Measurements from ENCODE around the gene CRLF3. TPM values are rescaled to one million over a fixed set of nuclear protein-coding genes. Genes with fewer than 3 reads are reported as not detected.
"Not testable (repeated sequence)": the region's sequence is repeated elsewhere in the genome, so short reads cannot be mapped to it uniquely, and the experiment has no call there.

The CRLF3 gene
- total RNA-seq, 2 donors from 2014 or later, result 46.1 to 46.7 TPM

DNA sequence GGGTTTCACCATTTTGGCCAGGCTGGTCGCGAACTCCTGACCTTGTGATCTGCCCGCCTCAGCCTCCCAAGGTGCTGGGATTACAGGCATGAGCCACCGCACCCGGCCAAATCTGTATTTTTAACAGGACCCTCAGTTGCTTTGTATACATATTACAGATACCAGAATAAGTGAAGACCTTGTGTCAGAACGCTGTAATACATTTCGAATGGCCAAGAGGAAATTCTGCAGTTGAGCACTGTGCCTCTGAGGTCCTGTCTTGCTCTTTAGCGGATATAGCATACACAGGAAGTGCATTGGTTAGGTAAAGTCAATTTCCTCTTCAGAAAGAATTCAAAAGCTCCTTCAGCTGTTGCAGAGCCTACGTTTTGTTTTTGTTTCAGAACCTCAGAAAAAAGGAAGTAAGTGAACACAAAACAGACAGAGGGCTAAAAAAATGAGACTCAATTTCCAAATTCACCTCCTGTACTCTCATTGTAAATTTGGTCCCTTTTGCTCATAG lies 15.7 kb downstream of the CRLF3 start:
- peak; percentile 95 for ATAC-seq
- Mint-ChIP-seq H3K27ac (peak overlapping the region; percentile 97), H3K4me3 (peak overlapping the region; percentile 86), H3K36me3 (ENCODE audit: low read depth) (peaks cover 2% of the 10 kb centered on the region), H3K4me1 (peaks cover 46% of the 10 kb centered on the region), H3K27me3 (no peaks in the 10 kb centered on the region)
- H3K9me3 ChIP-seq (ENCODE audit: control insufficient read depth, low read length, poor library complexity, severe bottlenecking), result no peaks in the 10 kb centered on the region
- no peak for DNase-seq

DNA sequence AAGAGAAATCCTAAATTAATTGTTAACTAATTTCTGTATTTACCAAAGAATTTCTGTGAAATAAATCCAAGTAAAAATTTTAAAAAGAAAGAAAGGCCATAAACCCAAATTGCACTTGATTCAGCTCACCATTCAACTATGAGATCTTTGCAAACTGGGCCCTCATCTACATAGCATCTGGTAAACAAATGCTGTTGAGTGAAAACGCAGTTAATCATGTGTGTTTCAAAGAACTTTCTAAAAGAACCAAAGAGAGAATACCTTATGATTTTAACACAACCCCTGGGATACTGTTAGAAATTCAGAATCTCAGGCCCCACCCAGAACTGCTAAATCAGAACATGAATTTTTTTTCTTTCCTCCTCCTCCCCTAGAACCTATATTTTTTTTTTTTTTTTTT lies 16.6 kb downstream of the CRLF3 start:
- Mint-ChIP-seq H3K4me3 (peak overlapping the region; percentile 21), H3K36me3 (ENCODE audit: low read depth) (peaks cover 4% of the 10 kb centered on the region), H3K4me1 (peaks cover 42% of the 10 kb centered on the region), H3K27me3 (no peaks in the 10 kb centered on the region), H3K27ac (peak overlapping the region; percentile 97)
- DNase-seq (no peak), ATAC-seq (no peak)
- no peaks in the 10 kb centered on the region for H3K9me3 ChIP-seq (ENCODE audit: control insufficient read depth, low read length, poor library complexity, severe bottlenecking)

DNA sequence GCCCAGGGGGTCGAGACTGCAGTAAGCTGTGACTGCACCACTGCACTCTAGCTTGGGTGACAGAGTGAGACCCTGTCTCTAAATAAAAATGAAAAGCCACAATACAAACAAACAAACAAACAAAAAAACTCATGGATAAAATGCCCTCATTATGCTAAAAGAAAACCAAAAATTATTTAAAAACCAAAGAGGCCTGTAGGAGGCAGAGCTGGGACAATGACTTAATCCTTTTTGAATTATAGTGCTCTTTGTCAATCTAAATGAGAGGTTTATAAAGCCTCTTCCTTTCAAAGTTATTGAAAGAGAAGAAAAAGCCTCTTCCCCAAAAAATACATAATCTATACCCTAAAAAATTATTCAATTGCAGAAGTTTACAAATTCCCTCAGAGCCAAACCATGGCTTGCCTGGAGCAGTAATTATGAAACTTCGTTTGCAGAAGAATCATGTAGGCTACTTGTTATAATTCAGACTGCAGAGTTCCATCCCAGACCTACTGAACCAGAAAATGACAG lies 18.5 kb downstream of the CRLF3 start:
- Mint-ChIP-seq H3K4me3 (no peak overlapping the region), H3K36me3 (ENCODE audit: low read depth) (peaks cover 10% of the 10 kb centered on the region), H3K27me3 (no peaks in the 10 kb centered on the region), H3K27ac (peak overlapping the region; percentile 97), H3K4me1 (peaks cover 42% of the 10 kb centered on the region)
- DNase-seq (no peak), ATAC-seq (no peak)
- no peaks in the 10 kb centered on the region for H3K9me3 ChIP-seq (ENCODE audit: control insufficient read depth, low read length, poor library complexity, severe bottlenecking)

DNA sequence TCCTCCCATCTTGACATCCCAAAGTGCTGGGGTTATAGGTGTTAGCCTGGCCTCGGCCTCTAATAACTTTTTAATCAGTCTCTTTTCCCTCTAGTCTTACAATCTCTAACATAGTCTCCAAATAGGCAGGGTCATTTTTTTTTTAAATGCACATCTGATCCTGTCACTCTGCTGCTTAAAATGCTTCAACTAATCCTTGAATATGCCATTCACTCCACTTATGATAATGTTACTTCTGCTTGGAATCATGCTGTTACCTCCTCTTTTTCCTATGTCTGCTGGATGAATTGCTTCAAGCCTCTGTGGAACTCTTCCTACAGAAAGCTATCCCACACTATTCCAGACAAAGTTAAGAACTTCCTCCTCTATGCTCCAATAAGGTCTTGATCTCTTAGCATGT lies 22.8 kb downstream of the CRLF3 start:
- Mint-ChIP-seq H3K27ac (peak overlapping the region; percentile 90), H3K4me3 (no peak overlapping the region), H3K36me3 (ENCODE audit: low read depth) (peaks cover 17% of the 10 kb centered on the region), H3K27me3 (no peaks in the 10 kb centered on the region), H3K4me1 (peaks cover 22% of the 10 kb centered on the region)
- H3K9me3 ChIP-seq (ENCODE audit: control insufficient read depth, low read length, poor library complexity, severe bottlenecking), result no peaks in the 10 kb centered on the region
- no peak for ATAC-seq
- DNase-seq, result no peak

DNA sequence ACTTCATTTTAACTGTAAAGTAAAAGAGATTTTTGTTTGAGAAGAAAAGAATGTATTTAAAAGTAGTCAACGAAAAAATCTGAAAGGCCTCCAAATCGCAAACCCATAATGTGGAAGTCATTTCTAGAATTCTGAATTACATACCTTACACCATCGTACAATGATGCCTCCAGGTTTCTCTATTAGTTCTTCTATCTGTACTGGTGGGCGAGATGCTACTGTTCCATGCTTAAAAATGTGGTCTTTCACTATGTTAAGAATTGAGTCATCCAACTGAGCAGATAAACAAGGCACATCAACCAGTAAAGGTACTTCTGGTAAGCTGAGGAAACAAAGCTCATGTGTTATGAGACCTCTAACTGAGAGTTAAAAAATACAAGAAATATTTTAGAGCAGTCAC lies 28.5 kb downstream of the CRLF3 start:
- Mint-ChIP-seq H3K4me3 (no peak overlapping the region), H3K27ac (peak overlapping the region; percentile 41), H3K4me1 (peaks cover 6% of the 10 kb centered on the region), H3K27me3 (no peaks in the 10 kb centered on the region), H3K36me3 (ENCODE audit: low read depth) (peaks cover 10% of the 10 kb centered on the region)
- DNase-seq, result no peak
- no peak for ATAC-seq
- H3K9me3 ChIP-seq (ENCODE audit: control insufficient read depth, low read length, poor library complexity, severe bottlenecking), result no peaks in the 10 kb centered on the region

DNA sequence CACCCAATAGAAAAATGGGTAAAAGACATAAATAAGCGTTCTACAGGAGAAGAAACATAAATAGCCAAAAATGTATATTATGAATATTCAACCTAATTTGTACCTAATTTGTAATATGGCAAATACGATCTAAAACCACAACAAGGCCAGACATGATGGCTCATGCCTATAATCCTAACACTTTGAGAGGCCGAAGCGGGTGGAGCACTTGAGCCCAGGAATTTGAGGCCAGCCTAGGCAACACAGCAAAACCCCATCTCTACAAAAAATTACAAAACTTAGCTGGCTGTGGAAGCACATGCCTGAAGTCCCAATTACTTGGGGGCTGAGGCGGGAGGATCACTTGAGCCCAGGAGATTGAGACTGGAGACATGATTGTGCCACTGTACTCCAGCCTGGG lies 30.1 kb downstream of the CRLF3 start:
- Mint-ChIP-seq H3K4me3 (no peak overlapping the region), H3K27me3 (no peaks in the 10 kb centered on the region), H3K4me1 (peaks cover 12% of the 10 kb centered on the region), H3K36me3 (ENCODE audit: low read depth) (peaks cover 6% of the 10 kb centered on the region), H3K27ac (no peak overlapping the region)
- DNase-seq (no peak), ATAC-seq (no peak)
- H3K9me3 ChIP-seq (ENCODE audit: control insufficient read depth, low read length, poor library complexity, severe bottlenecking), result no peaks in the 10 kb centered on the region

DNA sequence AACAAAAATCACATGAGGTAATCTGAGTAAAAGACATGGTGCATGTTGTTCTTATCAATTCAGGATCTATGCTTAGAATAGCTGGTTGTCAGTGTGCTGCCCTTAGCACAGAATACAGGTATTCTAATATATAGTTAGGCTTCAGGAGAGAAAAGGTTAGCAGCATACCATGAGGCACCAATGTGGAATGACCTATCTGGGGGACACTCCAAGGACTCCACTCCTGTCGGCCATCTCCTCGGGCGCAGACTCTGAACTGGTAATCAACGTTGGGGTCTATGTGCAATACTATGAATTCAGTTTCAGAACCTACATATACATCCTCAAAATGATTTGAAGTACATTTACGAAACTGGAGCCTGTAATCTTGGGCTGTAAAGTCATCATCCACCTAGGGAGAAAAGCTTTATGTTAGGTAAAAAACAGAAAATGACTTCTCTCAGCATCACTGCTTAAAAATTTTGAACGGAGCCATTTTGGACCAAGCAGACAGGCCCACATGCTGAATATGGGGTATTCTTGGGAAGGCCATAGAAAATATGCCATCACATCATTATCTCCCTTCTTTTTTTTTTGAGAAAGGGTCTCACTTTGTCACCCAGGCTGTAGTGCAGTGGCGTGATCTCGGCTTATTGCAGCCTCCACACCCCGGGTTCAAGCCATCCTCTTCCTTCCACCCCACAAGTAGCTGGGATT lies 31.1 kb downstream of the CRLF3 start:
- no peaks in the 10 kb centered on the region for H3K27me3 Mint-ChIP-seq
- no peak for ATAC-seq
- no peak overlapping the region for H3K4me3 Mint-ChIP-seq
- peaks cover 12% of the 10 kb centered on the region for H3K4me1 Mint-ChIP-seq
- H3K36me3 Mint-ChIP-seq (ENCODE audit: low read depth), result peaks cover 6% of the 10 kb centered on the region
- H3K9me3 ChIP-seq (ENCODE audit: control insufficient read depth, low read length, poor library complexity, severe bottlenecking), result no peaks in the 10 kb centered on the region
- no peak overlapping the region for H3K27ac Mint-ChIP-seq
- DNase-seq, result no peak

DNA sequence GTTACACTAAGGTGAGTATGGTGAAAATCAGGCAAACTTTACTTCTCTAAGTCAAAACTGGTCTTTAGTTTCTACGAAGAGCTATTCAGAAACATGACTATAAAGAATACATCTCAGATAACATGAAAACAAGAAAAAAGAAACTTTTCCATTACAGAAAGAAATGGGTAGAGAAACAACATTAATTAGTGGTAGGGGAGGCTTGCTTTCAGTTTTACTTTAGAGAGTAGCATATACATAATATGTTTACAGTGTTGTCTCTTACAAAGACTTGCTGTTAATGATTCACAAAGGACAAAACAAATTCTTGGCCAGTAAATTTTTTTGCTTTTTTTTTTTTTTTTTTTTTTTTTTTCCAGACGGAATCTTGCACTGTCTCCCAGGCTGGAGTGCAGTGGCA lies 34.2 kb downstream of the CRLF3 start:
- H3K36me3 Mint-ChIP-seq (ENCODE audit: low read depth), result peaks cover 3% of the 10 kb centered on the region
- ATAC-seq, result no peak

DNA sequence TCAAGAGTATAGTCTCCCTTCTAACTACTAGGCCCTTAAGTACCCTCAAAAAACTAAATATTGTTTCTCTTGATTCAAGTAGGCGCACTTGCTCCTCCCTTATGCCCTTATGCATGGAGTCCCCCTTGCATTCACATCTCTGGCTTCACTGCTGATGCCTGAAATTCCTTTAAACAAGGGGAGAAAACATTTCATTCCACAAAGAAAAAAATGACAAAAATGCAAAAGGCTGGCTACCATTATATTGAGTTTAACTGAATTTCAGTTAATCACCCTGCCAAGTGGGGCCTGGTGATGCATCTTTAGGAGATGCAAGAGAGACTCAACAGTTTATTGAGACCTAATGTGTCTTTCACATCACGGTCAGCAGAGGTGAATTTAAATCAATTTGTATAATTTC lies 35.6 kb downstream of the CRLF3 start:
- H3K27me3 Mint-ChIP-seq, result no peaks in the 10 kb centered on the region
- ATAC-seq (no peak), DNase-seq (no peak)
- H3K36me3 Mint-ChIP-seq (ENCODE audit: low read depth), result peaks cover 1% of the 10 kb centered on the region
- peaks cover 8% of the 10 kb centered on the region for H3K4me1 Mint-ChIP-seq
- H3K4me3 Mint-ChIP-seq, result no peak overlapping the region
- peak overlapping the region; percentile 67 for H3K27ac Mint-ChIP-seq
- no peaks in the 10 kb centered on the region for H3K9me3 ChIP-seq (ENCODE audit: control insufficient read depth, low read length, poor library complexity, severe bottlenecking)

More for the DNA sequence above, 34.2 kb downstream of the CRLF3 start:
- H3K9me3 ChIP-seq (ENCODE audit: control insufficient read depth, low read length, poor library complexity, severe bottlenecking), result no peaks in the 10 kb centered on the region
- H3K27me3 Mint-ChIP-seq, result no peaks in the 10 kb centered on the region
- peak overlapping the region; percentile 21 for H3K4me3 Mint-ChIP-seq
- peak overlapping the region; percentile 67 for H3K27ac Mint-ChIP-seq
- DNase-seq, result no peak
- peaks cover 10% of the 10 kb centered on the region for H3K4me1 Mint-ChIP-seq

DNA sequence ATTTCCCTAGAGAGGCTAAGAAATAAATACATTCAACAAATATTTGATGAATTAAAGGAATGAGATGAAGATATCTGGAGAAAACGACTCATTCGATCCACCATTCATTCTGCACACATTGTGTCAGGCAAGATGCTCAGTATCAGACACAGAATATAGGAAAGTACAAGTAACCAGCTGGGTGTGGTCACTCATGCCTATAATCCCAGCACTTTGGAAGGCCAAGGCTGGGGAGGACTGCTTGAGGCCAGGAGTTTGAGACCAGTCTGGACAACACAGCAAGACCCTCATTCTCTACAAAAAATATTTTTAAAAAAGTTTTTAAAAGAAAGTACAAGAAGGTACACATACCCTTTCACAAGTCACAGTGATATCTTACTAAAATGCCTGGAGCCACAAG lies 42.3 kb downstream of the CRLF3 start:
- ATAC-seq (no peak), DNase-seq (no peak)
- H3K27me3 Mint-ChIP-seq, result no peaks in the 10 kb centered on the region
- peaks cover 5% of the 10 kb centered on the region for H3K4me1 Mint-ChIP-seq
- H3K27ac Mint-ChIP-seq, result peak overlapping the region; percentile 16
- no peak overlapping the region for H3K4me3 Mint-ChIP-seq
- H3K36me3 Mint-ChIP-seq (ENCODE audit: low read depth), result no peaks in the 10 kb centered on the region
- no peaks in the 10 kb centered on the region for H3K9me3 ChIP-seq (ENCODE audit: control insufficient read depth, low read length, poor library complexity, severe bottlenecking)

DNA sequence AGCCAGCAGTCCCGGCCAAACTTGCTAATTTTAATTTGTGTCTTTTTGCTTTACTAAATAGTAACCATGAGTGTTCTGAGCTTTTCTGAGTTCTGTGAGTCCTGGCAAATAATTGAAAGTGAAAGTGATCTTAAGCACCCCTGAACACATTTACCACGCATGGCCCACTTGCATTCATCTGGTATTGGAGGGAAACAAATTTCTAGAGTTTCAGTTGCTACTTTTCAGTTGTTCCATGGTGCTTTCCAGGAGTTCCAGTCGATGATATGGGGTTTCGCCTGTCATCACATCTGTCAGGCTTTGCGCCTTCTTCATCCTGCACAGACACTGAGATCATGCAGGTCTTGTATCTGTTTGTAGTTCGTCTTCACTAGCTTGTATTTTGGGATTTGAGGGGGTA lies 44.1 kb downstream of the CRLF3 start:
- H3K9me3 ChIP-seq (ENCODE audit: control insufficient read depth, low read length, poor library complexity, severe bottlenecking), result no peaks in the 10 kb centered on the region
- Mint-ChIP-seq H3K27ac (peak overlapping the region; percentile 47), H3K4me3 (peak overlapping the region; percentile 12), H3K4me1 (peaks cover 5% of the 10 kb centered on the region), H3K36me3 (ENCODE audit: low read depth) (no peaks in the 10 kb centered on the region), H3K27me3 (no peaks in the 10 kb centered on the region)
- DNase-seq (no peak), ATAC-seq (no peak)

DNA sequence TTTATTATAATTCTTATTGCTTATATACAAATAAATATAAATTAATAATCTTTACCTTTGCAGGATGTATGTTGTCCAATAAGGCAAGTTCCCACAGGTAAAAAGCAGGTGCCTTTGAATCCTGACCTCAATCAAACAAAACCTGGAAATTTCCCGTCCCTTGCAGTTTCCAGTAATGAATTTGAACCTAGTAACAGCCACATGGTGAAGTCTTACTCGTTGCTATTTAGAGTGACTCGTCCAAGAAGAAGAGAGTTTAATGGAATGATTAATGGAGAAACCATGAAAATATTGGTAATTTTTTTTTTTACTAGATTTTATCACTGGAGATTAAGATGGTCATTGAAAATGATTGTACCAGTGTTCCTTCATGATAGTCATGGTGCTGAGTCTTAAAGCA lies 55.7 kb downstream of the CRLF3 start:
- DNase-seq; H3K36me3 Mint-ChIP-seq (ENCODE audit: low read depth); H3K9me3 ChIP-seq (ENCODE audit: control insufficient read depth, low read length, poor library complexity, severe bottlenecking); H3K4me3 Mint-ChIP-seq; H3K27me3 Mint-ChIP-seq; ATAC-seq; H3K4me1 Mint-ChIP-seq; H3K27ac Mint-ChIP-seq: not testable (repeated sequence)

DNA sequence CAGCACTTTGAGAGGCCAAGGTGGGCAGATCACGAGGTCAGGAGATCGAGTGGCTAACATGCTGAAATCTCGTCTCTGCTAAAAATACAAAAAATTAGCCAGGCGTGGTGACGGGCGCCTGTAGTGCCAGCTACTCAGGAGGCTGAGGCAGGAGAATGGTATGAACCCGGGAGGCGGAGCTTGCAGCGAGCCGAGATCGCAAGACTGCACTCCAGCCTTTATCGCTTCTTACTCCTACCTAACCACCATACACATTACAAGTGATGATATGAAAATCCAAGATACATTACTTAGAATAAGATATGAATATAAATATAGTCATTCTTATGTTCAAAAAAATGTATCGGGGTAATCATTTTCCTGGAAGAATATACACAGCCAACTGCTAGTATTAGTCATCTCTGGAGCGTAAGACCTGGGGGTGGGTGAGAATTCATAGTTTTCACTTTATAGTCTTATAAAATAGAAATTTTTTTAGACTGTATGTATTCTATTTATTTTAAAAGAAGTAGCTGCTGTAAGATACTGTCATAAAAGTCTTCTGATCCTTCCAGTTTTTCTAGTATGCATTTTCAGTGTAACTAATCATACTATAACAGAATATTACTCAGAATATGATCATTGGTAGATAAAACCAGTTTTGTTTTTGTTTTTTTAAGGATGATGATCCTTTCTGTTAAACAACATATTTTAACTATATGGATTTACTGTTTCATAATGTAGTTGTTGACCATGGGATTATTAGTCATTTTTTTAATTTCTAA lies 56.7 kb downstream of the CRLF3 start:
- H3K9me3 ChIP-seq (ENCODE audit: control insufficient read depth, low read length, poor library complexity, severe bottlenecking); H3K4me1 Mint-ChIP-seq; ATAC-seq; H3K27me3 Mint-ChIP-seq; H3K4me3 Mint-ChIP-seq; H3K36me3 Mint-ChIP-seq (ENCODE audit: low read depth); H3K27ac Mint-ChIP-seq; DNase-seq: not testable (repeated sequence)
